ENCODE measurements around the gene FCRLA. TPM values are rescaled to one million over a fixed set of nuclear protein-coding genes. Genes with fewer than 3 reads are reported as not detected.

Gene FCRLA
- total RNA-seq, 1 experiment from 2014 or later = 0.30 TPM

- peak; percentile 51 for DNase-seq (ENCODE audit: unreplicated experiment)
- CTCF ChIA-PET = interaction anchor here (0.6 to 8.6 kb wide), 14 partner anchors 9 to 1482 kb away, joined by 3 to 121 read pairs (median 4); partner anchors contain the start of genes DUSP12 and FCRLA
- Mint-ChIP-seq H3K27ac (ENCODE audit: low read depth, unreplicated experiment) (peak overlapping the region; percentile 92), H3K27me3 (ENCODE audit: insufficient read depth, unreplicated experiment) (no peaks in the 10 kb centered on the region), H3K4me3 (ENCODE audit: unreplicated experiment) (peak overlapping the region; percentile 91), H3K9me3 (ENCODE audit: unreplicated experiment) (no peaks in the 10 kb centered on the region), H3K4me1 (ENCODE audit: insufficient read depth, unreplicated experiment) (peaks cover 32% of the 10 kb centered on the region), H3K36me3 (ENCODE audit: insufficient read depth, unreplicated experiment) (no peaks in the 10 kb centered on the region)
- TSS peak; percentile 86 for BruUV-seq (replicated peaks)
- no peak for TF ChIP-seq CTCF (IDR thresholded peaks at IDR 0.05; ENCODE audit: unreplicated experiment)
- intact Hi-C loops (cut with micrococcal nuclease) = no loop called here
- POLR2A ChIA-PET = interaction anchor here (0.6 to 5.9 kb wide), 18 partner anchors 10 to 645 kb away, joined by 3 to 119 read pairs (median 12); partner anchors contain the start of genes ATF6, DUSP12, FCRLA and HSPA6
These were observed 20.4 kb downstream of the FCRLA start for GRCh38 chr1:161727256-161727924.

- H3K27me3 Mint-ChIP-seq (ENCODE audit: insufficient read depth, unreplicated experiment) = no peaks in the 10 kb centered on the region
- H3K9me3 Mint-ChIP-seq (ENCODE audit: unreplicated experiment) = no peaks in the 10 kb centered on the region
- no peak overlapping the region for H3K4me3 Mint-ChIP-seq (ENCODE audit: unreplicated experiment)
- POLR2A ChIA-PET = interaction anchor here (0.7 to 5.9 kb wide), 3 partner anchors 11 to 596 kb away, joined by 3 to 119 read pairs (median 3); partner anchors contain the start of genes DEDD and DUSP12
- peak overlapping the region; percentile 92 for H3K27ac Mint-ChIP-seq (ENCODE audit: low read depth, unreplicated experiment)
- no peak for TF ChIP-seq CTCF (IDR thresholded peaks at IDR 0.05; ENCODE audit: unreplicated experiment)
- no peak for DNase-seq (ENCODE audit: unreplicated experiment)
- CTCF ChIA-PET = interaction anchor here (0.7 to 8.6 kb wide), 3 partner anchors 11 to 346 kb away, joined by 3 to 121 read pairs (median 4); partner anchors contain the start of gene FCRLA
- peaks cover 35% of the 10 kb centered on the region for H3K4me1 Mint-ChIP-seq (ENCODE audit: insufficient read depth, unreplicated experiment)
- intact Hi-C loops (cut with micrococcal nuclease) = no loop called here
- no peaks in the 10 kb centered on the region for H3K36me3 Mint-ChIP-seq (ENCODE audit: insufficient read depth, unreplicated experiment)
- no TSS peak for BruUV-seq (replicated peaks)
These were observed 21.6 kb downstream of the FCRLA start for GRCh38 chr1:161728376-161729226.

- intact Hi-C loops (cut with micrococcal nuclease) = loop anchor here (10.0 kb wide), 1 partner anchor 505 kb away; the partner anchor contains the start of genes APOA2 and TOMM40L
- TF ChIP-seq CTCF (IDR thresholded peaks at IDR 0.05; ENCODE audit: unreplicated experiment) = no peak
- CTCF ChIA-PET = interaction anchor here (0.6 to 8.6 kb wide), 4 partner anchors 9 to 1439 kb away, joined by 3 to 121 read pairs (median 4); no protein-coding TSS in a partner anchor
- Mint-ChIP-seq H3K36me3 (ENCODE audit: insufficient read depth, unreplicated experiment) (no peaks in the 10 kb centered on the region), H3K27ac (ENCODE audit: low read depth, unreplicated experiment) (peak overlapping the region; percentile 65), H3K4me1 (ENCODE audit: insufficient read depth, unreplicated experiment) (peaks cover 41% of the 10 kb centered on the region), H3K27me3 (ENCODE audit: insufficient read depth, unreplicated experiment) (no peaks in the 10 kb centered on the region), H3K9me3 (ENCODE audit: unreplicated experiment) (no peaks in the 10 kb centered on the region), H3K4me3 (ENCODE audit: unreplicated experiment) (no peak overlapping the region)
- POLR2A ChIA-PET = interaction anchor here (0.6 to 5.9 kb wide), 4 partner anchors 10 to 612 kb away, joined by 3 to 119 read pairs (median 3); partner anchors contain the start of gene SDHC
- BruUV-seq (replicated peaks) = no TSS peak
- peak; percentile 92 for DNase-seq (ENCODE audit: unreplicated experiment)
These were observed 23.1 kb downstream of the FCRLA start for GRCh38 chr1:161730050-161730564.

All from MCF 10A (cell line).